SW480 (cell line): ENCODE measurements around the gene PRMT5.
"Not testable (repeated sequence)": the region's sequence is repeated elsewhere in the genome, so short reads cannot be mapped to it uniquely, and the experiment has no call there.

Experiments used
- DNase-seq: peaks from one replicate; pipeline ENCODE4 v3.0.0-alpha.2; 2016; ENCODE audit warnings: low spot score

Gene PRMT5

DNA sequence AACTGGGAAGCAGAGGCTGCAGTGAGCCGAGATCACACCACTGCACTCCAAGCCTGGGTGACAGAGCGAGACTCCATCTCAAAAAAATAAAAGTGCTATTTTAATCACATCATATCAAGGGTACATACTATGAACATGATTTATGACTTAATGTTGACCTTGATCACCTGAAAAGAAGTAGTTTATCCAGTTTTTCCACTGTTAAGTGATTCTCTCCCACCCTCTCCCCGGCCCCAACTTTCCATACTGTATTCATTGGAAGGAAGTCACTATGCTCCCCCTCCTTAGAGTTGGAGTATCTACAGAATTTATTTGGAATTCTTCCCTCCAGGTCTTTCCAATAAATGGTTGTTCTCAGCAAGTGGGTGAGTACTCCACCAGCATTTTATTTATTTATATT lies 3.0 kb upstream of the PRMT5 start:
- DNase-seq, result no peak

DNA sequence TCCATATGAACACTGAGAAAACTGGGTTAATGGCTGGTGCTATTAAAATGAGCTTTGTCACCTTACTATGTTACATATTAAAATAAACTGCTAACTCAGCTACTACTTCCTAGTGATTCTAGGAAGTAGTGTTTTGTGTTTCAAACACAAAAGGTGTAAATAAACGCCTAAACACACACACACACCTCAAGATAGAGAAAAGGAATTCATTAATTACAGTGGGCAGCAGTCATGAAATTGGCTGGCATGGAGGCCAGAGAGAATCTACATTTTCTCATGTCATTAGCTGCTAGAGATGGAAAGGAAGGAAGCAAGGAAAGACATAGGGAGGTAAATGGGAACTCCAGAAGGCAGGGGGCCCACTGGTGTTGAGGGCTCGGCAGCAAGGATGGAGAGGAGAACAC lies 787 bp upstream of the PRMT5 start:
- no peak for DNase-seq

DNA sequence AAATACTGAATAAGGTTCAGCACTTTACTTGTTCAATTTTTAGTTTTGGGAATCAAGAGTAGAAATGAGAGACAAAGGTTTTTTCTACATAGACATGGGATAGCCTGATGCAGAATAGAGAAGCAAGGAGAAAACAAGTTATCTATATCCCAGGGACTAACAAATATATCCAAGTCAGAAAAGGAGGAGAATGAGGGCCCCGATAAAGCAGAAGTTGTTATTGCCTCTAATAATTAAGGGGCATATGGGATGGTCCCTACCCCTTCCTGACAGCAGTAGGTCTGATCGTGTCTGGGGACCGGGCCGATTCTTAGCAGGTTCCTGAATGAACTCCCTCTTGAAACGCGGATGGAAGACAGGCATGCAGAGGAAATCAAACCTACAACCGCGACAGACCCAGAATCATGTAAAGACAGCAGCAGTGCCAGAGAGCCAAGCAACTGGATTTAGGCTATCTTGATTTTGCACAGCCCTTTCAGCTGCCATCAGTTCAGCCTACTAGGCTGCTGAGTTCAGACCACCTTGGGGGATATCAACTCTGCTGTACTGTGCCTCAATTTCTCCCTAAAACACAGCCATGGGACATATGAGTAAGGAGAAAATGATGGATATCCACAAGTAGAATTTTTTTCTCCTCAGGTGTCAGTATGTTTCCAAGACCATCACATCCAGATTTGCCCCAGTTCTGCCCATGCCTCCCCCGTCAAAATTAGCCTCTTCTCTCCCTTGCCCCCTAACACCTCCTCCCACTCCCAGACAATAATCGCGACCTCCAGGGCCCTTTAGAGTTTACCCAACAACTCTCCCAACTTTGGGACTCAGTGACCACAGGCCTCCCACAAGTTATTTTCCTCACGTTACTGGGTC lies 706 bp downstream of the PRMT5 start:
- DNase-seq, result no peak

DNA sequence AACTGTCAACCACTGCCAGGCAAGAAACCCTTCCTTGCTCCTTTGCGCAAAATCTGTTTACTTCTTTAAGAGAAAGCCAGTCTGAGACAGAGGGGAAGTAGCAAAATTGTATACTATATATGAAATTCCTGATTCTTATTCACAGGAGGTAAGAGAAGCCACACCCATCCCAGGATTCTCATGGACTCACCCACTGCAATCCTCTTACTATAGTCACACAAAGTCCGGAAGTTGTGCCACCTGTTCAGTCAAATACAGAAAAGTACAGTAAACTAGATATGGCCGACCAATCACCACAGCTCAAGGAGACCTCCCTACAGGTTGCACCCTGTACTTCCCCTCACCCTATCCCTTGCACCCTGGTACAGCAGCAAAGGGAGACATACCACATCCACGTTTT lies 2.9 kb downstream of the PRMT5 start:
- peak; percentile 71 for DNase-seq

DNA sequence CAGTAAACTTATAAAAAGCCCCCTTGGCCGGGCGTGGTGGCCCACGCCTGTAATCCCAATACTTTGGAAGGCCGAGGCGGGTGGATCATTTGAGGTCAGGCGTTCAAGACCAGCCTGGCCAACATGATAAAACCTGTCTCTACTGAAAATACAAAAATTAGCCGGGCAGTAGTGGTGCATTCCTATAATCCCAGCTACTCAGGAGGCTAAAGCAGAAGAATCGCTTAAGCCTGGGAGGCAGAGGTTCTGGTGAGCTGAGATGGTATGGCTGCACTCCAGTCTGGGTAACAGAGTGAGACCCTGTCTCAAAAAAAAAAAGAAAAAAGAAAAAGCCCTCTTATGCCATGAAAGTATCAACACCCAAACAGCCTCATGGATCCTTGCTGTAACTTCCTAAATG lies 3.7 kb downstream of the PRMT5 start:
- no peak for DNase-seq

DNA sequence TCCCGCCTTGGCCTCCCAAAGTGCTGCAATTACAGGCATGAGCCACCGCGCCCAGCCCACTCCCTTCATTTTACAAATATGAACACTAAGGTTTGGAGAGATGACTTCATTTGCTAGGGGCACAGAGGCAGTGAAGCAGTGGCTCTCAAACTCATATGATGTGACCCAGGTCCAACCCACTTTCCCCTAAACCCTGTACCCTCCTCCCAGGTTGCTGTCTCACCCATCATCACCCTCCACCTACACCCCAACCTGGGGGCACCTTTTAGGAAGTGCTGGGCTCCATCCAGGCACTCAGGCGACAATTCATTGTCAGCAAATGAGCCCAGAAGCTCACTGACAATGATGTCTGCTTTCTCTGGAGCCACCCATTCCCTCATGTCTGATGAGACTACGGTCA lies 5.4 kb downstream of the PRMT5 start:
- DNase-seq, result no peak

DNA sequence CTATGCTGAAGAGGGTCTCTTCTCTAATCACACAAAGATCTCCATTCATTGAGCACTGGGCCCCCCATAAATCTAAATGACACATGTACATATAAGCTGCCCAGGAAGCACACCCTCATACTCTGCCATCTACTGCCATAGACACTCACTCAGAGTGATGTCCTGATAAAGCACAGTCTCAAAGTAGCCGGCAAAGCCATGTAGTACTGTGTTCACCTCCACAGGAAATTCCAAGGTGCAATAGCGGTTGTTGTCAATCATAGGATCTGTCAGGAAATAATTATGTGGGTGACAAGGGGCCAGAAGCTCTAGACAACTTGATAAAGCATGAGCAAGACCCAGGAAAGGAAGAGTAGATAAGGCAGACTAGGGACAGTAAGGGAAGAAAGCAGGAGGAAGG lies 6.9 kb downstream of the PRMT5 start:
- no peak for DNase-seq

DNA sequence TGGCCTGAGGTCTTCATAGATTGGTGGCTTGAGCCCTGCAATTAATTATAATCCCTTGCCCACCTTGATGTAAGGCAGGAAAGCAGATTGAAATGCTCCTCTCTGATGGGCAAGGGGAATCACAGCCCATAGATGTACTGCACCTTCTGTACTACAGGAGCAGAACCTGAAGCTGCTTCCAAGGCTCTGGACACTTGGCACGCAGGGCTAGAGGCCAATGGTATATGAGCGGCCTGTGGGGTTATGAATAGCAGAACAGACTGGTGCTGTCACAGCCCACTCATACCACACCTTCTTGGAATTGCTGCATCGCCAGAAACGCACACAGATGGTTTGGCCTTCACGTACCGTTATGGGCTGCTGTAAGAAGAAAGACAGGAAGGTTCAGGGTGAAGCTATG lies 8.5 kb downstream of the PRMT5 start:
- no peak for DNase-seq

DNA sequence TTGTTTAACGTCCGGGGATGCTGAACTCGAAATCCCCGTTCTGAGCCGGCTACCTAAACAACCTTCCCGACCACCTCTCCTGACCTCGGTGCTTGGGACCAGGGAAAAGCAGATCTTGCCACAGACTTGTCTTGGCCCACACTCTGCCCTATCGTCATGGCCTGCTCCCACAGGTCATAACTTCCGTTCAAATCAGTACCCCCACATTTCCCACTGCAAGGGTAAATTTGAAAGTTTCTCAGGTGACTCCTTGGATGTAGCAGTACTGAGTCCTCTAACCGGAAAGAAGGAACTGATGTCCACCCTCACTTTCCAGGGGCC lies 9.6 kb downstream of the PRMT5 start:
- no peak for DNase-seq

DNA sequence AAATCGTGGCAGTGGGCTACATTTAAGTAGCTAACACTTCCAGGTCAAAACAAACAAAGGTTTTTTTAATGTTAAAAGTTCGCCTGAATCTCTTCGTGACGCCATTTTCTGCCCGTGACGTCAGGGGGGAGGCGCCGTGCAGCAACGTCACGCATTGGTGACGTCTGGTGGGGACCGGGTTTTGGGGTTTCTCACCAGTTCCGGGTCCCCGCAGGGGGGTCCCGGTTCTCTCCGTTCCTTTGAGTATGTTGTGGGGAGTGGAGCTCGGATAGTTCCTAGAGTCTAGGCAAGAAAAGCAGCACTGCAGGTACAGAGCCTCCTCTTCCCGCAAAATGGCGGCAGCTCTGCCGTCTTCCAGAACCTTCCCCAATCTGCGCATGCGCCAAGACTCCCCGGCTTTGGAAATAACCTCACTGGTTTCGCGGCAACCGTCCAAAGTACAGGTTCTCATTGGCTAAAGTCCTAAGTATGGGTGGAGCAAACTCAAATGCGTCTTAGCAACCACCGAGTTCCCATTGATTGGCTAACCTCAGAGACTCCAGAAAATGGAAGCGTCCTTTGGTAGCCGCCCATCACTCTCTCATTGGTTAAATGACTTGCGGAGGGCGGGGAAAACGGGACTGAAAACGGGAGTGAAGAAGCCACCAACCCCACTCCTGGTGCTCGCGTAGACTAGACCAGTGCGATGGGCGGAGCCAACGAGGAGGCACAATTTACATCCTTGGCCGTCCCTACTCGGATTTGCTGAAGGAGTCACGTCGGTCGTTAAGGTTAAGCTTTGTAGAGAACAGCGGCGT lies 10.2 kb downstream of the PRMT5 start, which contains the start of gene RBM23:
Gene RBM23, minus strand, starts transcription at position 346 of the 797 bp plus-strand sequence.
- peak; percentile 99 for DNase-seq

DNA sequence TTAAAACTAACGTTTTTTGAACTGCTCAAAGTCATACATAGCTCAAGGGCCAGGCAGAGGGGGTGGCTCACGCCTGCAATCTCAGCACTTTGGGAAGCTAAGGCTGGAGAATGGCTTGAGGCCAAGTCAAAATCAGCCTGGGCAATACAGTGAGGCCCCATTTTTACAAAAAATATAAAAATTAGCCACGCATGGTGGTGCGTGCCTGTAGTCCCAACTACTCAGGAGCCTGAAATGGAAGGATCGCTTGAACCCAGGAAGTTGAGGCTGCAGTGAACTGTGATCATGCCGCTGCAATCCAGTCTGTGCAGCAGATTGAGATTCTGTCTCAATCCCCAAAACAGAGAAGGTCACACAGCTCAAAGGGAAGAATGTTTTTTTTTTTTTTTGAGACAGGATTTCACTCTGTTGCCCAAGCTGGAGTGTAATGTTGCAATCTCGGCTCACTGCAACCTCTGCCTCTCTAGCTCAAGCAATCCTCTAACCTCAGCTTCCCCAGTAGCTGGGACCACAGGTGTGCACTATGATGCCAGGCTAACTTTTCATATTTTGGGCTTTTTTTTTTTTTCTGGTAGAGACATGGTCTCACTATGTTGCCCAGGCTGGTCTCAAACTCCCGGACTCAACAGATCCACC lies 13.2 kb downstream of the PRMT5 start:
- DNase-seq, result no peak

DNA sequence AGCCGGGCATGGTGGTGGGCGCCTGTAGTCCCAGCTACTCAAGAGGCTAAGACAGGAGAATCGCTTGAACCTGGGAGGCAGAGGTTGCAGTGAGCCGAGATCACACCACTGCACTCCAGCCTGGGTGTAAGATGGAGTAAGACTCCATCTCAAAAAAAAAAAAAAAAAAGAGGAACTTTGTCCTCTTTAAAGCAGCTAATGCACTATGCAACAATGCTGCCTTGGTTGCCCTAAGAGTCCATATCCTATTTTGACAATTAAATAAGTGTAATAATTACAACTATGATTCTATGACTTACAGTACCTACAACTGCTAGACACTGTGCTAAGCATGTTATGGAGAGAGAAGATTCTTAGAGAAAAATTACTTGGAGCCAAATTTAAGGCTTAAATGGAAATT lies 14.3 kb downstream of the PRMT5 start:
- DNase-seq, result not testable (repeated sequence)

DNA sequence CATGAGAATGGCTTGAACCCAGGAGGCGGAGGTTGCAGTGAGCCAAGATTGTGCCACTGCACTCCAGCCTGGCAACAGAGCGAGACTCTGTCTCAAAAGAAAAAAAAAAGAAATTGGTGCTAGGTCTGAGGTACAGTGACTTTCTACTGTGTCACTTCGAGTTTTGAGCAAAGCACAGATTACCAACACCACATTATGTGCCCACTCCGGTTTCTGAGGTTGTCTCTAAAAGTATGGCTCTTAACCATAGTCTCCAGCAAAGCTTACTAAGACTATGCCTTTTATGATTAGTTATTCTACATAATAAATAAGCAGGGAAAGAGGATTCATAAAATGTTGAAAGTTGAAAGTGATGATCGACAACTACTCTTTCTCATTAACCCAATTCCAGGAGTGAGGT lies 18.3 kb downstream of the PRMT5 start:
- no peak for DNase-seq

DNA sequence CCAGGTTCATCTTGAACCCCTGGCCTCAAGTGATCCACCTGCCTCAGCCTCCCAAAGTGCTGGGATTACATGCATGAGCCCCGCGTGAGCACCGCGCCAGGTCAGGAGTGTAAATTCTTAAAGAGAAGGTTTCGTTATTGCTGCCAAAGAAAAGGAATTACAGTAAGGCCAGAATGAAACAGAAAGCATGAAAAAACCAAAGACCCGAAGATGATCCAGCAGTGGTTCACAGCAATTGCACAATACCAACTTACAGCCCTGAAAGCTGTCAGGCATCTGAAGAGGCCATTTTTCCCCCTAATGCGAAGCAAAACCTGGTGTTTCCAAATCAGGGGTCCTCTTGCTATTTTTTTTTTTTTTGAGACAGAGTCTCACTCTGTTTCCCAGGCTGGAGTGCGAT lies 20.6 kb downstream of the PRMT5 start:
- no peak for DNase-seq

DNA sequence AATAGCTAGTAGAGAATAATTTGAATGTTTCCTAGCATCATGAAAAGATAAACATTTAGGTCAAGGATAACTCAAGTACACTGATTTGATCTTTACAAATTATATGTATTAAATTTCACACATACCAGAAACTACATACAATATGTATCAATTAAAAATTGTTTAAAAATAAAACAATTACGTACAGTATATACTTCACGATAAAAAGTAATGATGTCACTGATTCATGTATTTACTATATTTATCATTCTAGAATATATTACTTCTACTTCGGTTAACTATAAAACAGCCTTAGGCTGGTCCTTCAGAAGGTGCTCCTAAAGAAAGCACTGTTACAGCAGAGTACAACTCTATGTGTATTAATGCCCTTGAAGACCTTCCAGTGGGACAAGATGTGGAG lies 21.7 kb downstream of the PRMT5 start:
- DNase-seq, result no peak

DNA sequence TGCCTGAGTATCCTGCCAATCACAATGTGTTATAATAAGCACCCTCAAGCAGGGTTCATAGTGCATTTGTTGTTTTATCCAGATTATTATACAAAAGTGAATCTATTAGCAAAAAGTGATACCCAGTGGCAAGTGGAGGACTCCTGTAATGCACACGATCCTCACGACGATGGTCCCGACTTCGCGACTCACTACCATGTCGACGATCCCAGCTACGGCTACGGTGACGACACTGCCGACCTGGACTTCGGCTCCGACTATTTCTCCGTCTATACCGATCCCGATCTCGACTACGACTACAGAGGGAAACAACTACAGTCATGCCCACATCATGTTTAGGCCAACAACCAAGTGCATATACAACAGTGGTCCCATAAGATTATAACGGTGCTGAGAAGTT lies 23.1 kb downstream of the PRMT5 start:
- DNase-seq, result no peak

DNA sequence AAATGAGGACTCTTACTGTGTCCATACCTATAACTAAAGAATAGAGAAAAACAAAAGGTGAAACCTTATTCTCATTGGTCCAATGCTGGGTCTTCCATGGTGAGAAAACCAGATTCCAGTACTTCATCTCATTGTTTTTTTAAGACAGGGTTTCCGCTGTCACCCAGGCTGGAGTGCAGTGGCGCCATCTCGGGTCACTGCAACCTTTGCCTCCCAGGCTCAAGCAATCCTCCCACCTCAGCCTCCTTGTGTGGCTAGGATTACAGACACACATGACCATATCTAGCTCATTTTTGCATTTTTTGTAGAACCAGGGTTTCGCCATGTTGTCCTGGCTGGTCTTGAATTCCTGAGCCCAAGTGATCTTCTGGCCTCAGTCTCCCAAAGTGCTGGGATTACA lies 23.5 kb downstream of the PRMT5 start:
- no peak for DNase-seq

DNA sequence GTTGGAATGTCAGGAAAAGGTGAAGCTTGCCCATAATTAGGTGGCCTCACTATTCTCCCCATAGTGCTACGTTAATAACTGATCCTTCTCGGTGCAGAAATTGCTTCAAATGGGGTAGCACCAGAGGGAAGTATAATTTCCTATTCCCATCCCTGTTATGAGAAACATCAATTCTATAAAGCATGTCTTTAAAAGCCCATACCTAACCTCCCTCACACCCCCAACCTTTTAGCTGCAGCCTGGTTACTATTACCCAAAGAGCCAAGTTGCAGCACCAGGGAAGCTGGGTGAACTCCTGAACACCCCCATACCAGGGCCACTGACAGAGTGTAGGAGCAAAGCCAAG lies 25.5 kb downstream of the PRMT5 start:
- DNase-seq, result no peak

DNA sequence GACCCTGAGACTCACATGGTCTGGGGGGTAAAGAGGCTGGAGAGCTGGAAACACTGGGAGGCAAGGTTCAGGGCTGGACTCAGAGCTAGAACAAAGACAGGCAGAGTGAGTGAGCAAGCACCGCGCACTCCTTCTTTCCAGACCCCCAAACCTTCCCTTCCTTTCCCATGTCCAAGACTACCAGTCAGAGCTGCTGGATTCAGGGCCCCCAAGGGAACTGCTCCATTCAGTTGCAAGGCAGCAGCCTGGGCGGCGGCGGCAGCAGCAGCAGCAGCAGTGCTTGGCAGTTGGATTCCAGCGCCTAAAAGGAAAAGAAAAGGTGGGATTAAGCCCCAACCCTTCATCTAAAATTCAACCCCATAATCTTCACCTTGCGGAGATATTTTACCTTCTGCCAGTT lies 27.4 kb downstream of the PRMT5 start:
- no peak for DNase-seq

DNA sequence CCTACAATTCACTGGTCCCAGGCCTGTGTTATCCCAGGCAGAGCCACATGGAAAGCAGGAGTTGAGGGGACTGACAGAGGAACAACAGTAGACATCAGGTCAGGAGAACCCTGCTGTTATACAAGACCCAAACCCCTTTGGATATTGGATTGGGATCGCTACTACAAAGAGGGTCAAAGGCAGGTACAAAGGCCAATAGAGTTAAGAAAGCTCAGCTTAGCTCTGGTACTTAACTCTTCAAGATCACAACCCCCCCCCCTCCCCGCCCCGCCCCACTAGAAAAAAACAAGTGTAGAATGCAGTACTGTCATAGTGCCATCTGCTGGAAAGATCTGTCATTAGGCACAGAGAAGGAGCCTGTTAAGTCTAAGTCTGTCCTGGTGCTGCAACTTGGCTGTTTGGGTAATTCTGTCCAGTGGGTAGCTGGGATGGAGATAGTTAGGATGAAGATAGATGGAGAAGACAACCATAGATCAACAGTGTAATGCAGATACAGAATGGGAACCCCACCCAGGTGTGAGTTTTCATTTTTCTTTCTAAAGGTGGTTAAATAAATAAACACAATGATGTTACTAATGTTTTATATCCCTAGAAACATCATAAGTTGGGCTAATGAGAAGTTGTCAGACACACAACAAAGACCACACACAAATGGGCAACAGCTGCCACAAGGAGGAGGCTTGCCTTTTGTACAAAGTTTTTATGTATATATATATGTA lies 28.9 kb downstream of the PRMT5 start:
- DNase-seq, result peak; percentile 58

DNA sequence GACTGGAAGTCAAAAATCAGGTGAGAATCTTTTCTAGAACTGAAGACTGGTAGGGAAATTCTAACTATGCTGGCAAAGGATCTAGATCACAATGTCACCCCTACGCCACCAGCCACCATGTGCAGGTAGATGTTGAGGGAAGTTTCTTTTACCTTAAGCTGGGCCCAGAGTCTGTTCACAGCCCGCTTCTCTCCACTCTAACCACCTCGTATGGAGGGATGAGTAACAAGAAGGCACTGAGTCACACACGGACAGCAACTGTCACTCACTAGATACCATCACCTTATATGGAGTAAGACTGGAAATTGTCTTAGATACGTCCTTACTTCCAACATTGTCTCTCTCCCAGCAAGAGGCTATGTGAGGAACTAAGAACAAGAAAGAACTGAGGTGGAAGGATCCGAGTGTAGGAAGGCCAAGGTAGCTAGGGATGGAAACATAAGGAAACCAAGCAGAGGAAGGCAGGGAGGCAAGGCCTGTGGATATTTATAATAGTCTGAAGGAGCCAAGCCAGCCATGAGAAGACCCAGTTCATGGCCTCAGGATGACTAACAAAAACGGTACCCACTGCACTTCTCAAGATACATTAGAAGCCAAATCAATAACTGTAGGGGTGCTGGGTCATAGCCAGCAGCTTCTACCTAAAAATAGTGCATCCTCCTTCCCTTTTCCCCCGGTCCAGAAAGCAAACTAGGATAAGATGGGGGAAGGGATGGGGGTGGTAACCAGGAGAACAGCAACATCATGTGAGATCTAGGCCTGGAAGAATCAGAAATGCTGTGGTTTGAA lies 30.7 kb downstream of the PRMT5 start:
- DNase-seq, result no peak

DNA sequence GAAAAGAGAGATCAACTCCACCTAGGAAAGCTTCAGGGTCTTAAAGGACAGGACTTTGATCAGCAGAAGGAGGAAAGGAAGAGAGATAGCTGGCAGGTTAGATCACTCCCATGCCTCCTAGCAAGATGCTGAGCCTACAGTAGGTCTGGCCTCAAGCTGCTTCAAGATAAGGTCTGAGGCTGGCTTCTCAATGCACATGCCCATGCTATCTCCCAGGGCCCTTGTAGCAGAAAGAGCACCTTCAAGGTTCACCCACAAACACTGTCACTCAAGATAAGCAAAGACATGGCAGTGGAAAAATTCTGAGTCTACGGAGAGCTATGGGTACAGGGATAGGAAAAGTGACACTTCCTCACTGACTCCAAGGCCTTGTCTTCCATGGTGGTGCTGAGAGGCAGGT lies 31.8 kb downstream of the PRMT5 start:
- DNase-seq, result no peak
